ENCODE measurements around the gene SELPLG.

DNA sequence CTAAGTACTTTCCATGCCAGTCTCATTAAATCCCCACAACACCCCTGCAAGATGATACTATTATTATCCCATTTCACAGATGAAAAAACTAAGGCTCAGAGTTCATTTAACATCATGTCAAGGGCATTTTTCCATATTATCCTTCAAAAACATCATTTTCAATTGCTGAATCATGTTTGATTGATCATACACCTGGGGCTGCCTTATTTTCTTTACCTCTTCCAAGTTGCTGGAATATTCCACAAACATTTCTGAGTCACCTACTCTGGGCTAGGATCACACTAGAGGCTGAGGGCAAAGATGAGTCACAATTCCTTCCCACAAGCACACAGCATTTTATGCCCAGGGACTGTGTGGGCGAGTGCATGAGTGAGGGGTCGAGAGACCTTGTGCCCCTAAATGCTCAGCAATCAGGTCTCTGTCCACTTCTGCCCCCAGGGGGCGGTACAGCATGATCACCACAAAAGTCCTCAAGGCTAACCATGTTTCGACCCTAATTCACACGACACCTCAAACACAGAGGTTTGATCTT is 21.7 kb downstream of the SELPLG start:
- no peak for TF ChIP-seq POLR2A (IDR thresholded peaks at IDR 0.05; ENCODE audit: low read length)
- no peak for TF ChIP-seq GATA1 (IDR thresholded peaks at IDR 0.05; ENCODE audit: low read depth, low read length)

Data from erythroblast (primary cell).